GM23248 (cell line): ENCODE data around the gene WASF3. TPM values are rescaled to one million over a fixed set of nuclear protein-coding genes. Genes with fewer than 3 reads are reported as not detected.
A peak's percentile ranks its signal among the peaks of the same experiment; 100 is the strongest.

ENCODE experiments used
- DNase-seq: peaks from one replicate; pipeline ENCODE4 v3.0.0-alpha.2; 2015
- H2AFZ ChIP-seq: fragments of 200-600 bp; sonication (generic); 2 replicates; pipeline ENCODE4 v1.6.1; 2016; ENCODE audit warnings: antibody characterized with exemption
- H3F3A ChIP-seq: fragments of 200-600 bp; sonication (generic); 2 replicates; pipeline ENCODE4 v1.6.1; 2016; ENCODE audit warnings: mild to moderate bottlenecking, antibody characterized with exemption, mixed run types; ENCODE audit not compliant: insufficient read depth
- H3K27ac ChIP-seq: fragments of 200-600 bp; sonication (generic); 2 replicates; pipeline ENCODE4 v1.5.1; 2016; ENCODE audit warnings: mild to moderate bottlenecking
- H3K27me3 ChIP-seq: fragments of 200-600 bp; sonication (generic); replicated peaks from 2 replicates; pipeline ENCODE4 v1.6.1; 2016; ENCODE audit warnings: mild to moderate bottlenecking; ENCODE audit not compliant: insufficient read depth
- H3K36me3 ChIP-seq: fragments of 200-600 bp; sonication (generic); 2 replicates; pipeline ENCODE4 v1.6.1; 2016; ENCODE audit warnings: low read depth, mild to moderate bottlenecking
- H3K4me1 ChIP-seq: fragments of 200-600 bp; sonication (generic); 2 replicates; pipeline ENCODE4 v1.6.1; 2016; ENCODE audit warnings: mild to moderate bottlenecking; ENCODE audit not compliant: insufficient read depth
- H3K4me2 ChIP-seq: fragments of 200-600 bp; sonication (generic); one replicate; pipeline ENCODE4 v1.6.1; 2016; ENCODE audit warnings: mild to moderate bottlenecking; ENCODE audit not compliant: unreplicated experiment
- H3K4me3 ChIP-seq: fragments of 200-600 bp; sonication (generic); 2 replicates; pipeline ENCODE4 v1.5.1; 2016; ENCODE audit warnings: mild to moderate bottlenecking
- H3K79me2 ChIP-seq: fragments of 200-600 bp; sonication (generic); 2 replicates; pipeline ENCODE4 v1.6.1; 2016; ENCODE audit warnings: mild to moderate bottlenecking; ENCODE audit not compliant: insufficient read depth
- H3K9ac ChIP-seq: fragments of 200-600 bp; sonication (generic); 2 replicates; pipeline ENCODE4 v1.6.1; 2016; ENCODE audit warnings: mild to moderate bottlenecking
- H3K9me2 ChIP-seq: fragments of 200-600 bp; sonication (generic); 2 replicates; pipeline ENCODE4 v1.6.1; 2016; ENCODE audit warnings: mixed run types, mild to moderate bottlenecking, moderate library complexity; ENCODE audit not compliant: insufficient read depth
- H3K9me3 ChIP-seq: fragments of 200-600 bp; sonication (generic); one replicate; pipeline ENCODE4 v1.6.1; 2017; ENCODE audit warnings: low read depth
- H4K20me1 ChIP-seq: fragments of 200-600 bp; sonication (generic); 2 replicates; pipeline ENCODE4 v1.6.0; 2016; ENCODE audit not compliant: insufficient read depth
- EZH2 ChIP-seq: fragments of 200-600 bp; sonication (generic); IDR thresholded peaks from 2 replicates; pipeline ENCODE4 v1.6.1; 2018; ENCODE audit warnings: antibody characterized with exemption, mild to moderate bottlenecking; ENCODE audit not compliant: insufficient read depth, poor library complexity, severe bottlenecking
- EZH2phosphoT487 ChIP-seq: fragments of 200-600 bp; sonication (generic); IDR thresholded peaks from 2 replicates; pipeline ENCODE4 v1.6.1; 2018; ENCODE audit warnings: antibody characterized with exemption, moderate library complexity, mild to moderate bottlenecking, low read depth; ENCODE audit not compliant: insufficient read depth
- WGBS, 2 experiments: methylation state at CpG; one replicate each; pipeline ENCODE4 v1.1.6; 2015 to 2017; ENCODE audit warnings: low lambda C conversion rate in 2 of 2, low coverage in 1 of 2; ENCODE audit errors: missing lambda C conversion rate in 2 of 2; 5-methylcytosine and 5-hydroxymethylcytosine counted together
- in situ Hi-C: fragments of 300-500 bp; cut with MboI; formaldehyde crosslinking; loops from 2 replicates; pipeline ENCODE4 v1.15.0; 2020
- polyA plus RNA-seq: library from polyadenylated mRNA; unstranded; fragments of >200 nt; fragmentation: Nextera tagmentation; extraction: Ambion mirVana; gene quantifications from 2 replicates; pipeline ENCODE4 v1.2.1, GENCODE V29; 2016
- total RNA-seq: library from RNA; depleted of rRNA; stranded (reverse); fragments of >200 nt; shearing (Covaris generic); gene quantifications from 2 replicates; pipeline ENCODE4 v1.2.3, GENCODE V29; 2014

The WASF3 gene
- total and polyA plus RNA-seq, 2 experiments from 2014 or later = 14.7 to 19.9 TPM

DNA sequence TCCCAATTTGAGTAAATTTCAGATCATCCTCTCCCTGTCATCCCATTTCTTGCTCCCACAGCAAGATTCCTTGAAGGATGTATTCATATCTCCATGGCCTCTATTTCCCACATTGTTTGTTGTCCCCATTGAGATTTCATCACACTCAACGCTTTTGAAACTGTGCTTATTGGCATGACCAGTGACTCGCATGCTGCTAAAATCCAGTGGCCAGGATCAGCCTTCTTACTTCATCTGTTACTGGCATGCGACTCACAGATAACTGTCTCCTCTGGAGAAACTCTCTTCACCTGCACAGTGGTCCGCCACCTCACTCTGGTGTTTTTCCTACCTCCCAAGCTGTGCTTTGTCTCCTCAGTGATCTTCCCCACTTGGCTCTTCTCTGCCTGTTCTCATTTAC is 95.8 kb downstream of the WASF3 start:
- 68 to 70% methylated on average over 4 of the region's 4 CpGs for WGBS, 2 experiments
- Histone ChIP-seq H3K9ac (no peak overlapping the region), H3K27me3 (no peaks in the 10 kb centered on the region), H4K20me1 (no peaks in the 10 kb centered on the region), H3K9me3 (no peaks in the 10 kb centered on the region), H3K4me3 (no peak overlapping the region), H3K4me1 (no peaks in the 10 kb centered on the region), H3F3A (peaks cover 27% of the 10 kb centered on the region; the same call in 1 of the 2 replicates), H3K36me3 (0 out of 2 replicates have a peak, but pooled peaks cover 4% of the 10 kb centered on the region), H3K9me2 (no peaks in the 10 kb centered on the region), H3K79me2 (peaks cover 12% of the 10 kb centered on the region), H3K27ac (peak overlapping the region; percentile 21), H3K4me2 (no peak overlapping the region), H2AFZ (no peak overlapping the region)
- DNase-seq = peak; percentile 78
- TF ChIP-seq EZH2phosphoT487 = no peak
- no peak for TF ChIP-seq EZH2
- in situ Hi-C loops = no loop called here

DNA sequence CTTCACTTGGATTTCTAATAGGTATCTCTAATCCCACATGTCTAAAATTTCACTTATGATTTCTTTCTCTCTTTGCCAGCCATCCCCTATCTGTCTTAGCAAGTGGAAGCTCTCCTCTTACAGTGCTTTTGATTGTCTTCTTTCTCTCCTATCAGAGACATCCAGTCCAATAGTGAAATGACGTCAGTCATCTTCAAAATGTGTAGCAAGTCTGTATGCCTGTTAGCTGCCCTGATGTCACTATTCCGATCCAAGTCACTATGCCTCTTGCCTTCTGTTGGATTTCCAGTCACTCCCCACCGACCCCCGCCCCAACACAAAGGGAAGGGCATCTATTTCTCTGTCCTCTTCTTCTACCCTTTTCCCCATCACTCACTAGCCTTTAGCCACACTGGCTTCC is 96.4 kb downstream of the WASF3 start:
- H2AFZ ChIP-seq = no peak overlapping the region
- no peaks in the 10 kb centered on the region for H3K27me3 ChIP-seq
- peaks cover 17% of the 10 kb centered on the region for H3K79me2 ChIP-seq
- H4K20me1 ChIP-seq = no peaks in the 10 kb centered on the region
- DNase-seq = no peak
- WGBS, 2 experiments = 94 to 96% methylated on average over 4 of the region's 4 CpGs
- peaks cover 27% of the 10 kb centered on the region; the same call in 1 of the 2 replicates for H3F3A ChIP-seq
- no peaks in the 10 kb centered on the region for H3K4me1 ChIP-seq
- no peak overlapping the region for H3K27ac ChIP-seq
- H3K4me3 ChIP-seq = no peak overlapping the region
- no peak overlapping the region for H3K9ac ChIP-seq
- 0 out of 2 replicates have a peak, but pooled peaks cover 4% of the 10 kb centered on the region for H3K36me3 ChIP-seq
- no peaks in the 10 kb centered on the region for H3K9me2 ChIP-seq
- TF ChIP-seq EZH2phosphoT487 (no peak), EZH2 (no peak)
- in situ Hi-C loops = no loop called here
- H3K9me3 ChIP-seq = no peaks in the 10 kb centered on the region
- no peak overlapping the region for H3K4me2 ChIP-seq

- H3K9me3 ChIP-seq = no peaks in the 10 kb centered on the region
- no peak overlapping the region for H3K4me3 ChIP-seq
- H3K36me3 ChIP-seq = no peaks in the 10 kb centered on the region
- peaks cover 39% of the 10 kb centered on the region for H3K79me2 ChIP-seq
- TF ChIP-seq EZH2 (no peak), EZH2phosphoT487 (no peak)
- in situ Hi-C loops = no loop called here
- no peaks in the 10 kb centered on the region for H3K9me2 ChIP-seq
- no peak overlapping the region for H3K4me2 ChIP-seq
- DNase-seq = peak; percentile 77
- H3K27ac ChIP-seq = no peak overlapping the region
- WGBS, 2 experiments = 63 to 66% methylated on average over 4 of the region's 4 CpGs
- H3K27me3 ChIP-seq = no peaks in the 10 kb centered on the region
- no peak overlapping the region for H3K9ac ChIP-seq
- no peaks in the 10 kb centered on the region for H3K4me1 ChIP-seq
- no peaks in the 10 kb centered on the region for H4K20me1 ChIP-seq
- H3F3A ChIP-seq = peaks cover 22% of the 10 kb centered on the region; the same call in 1 of the 2 replicates
- no peak overlapping the region for H2AFZ ChIP-seq
Observed at GRCh38 chr13:26656919-26657318, 99.4 kb downstream of the WASF3 start.

- peaks cover 6% of the 10 kb centered on the region; the same call in 1 of the 2 replicates for H3F3A ChIP-seq
- H3K27ac ChIP-seq = no peak overlapping the region
- no peak overlapping the region for H2AFZ ChIP-seq
- H3K9me2 ChIP-seq = no peaks in the 10 kb centered on the region
- TF ChIP-seq EZH2phosphoT487 = no peak
- TF ChIP-seq EZH2 = no peak
- DNase-seq = no peak
- H3K4me3 ChIP-seq = no peak overlapping the region
- no peaks in the 10 kb centered on the region for H3K9me3 ChIP-seq
- no peak overlapping the region for H3K9ac ChIP-seq
- peaks cover 48% of the 10 kb centered on the region for H3K79me2 ChIP-seq
- 87 to 89% methylated on average over 4 of the region's 4 CpGs for WGBS, 2 experiments
- in situ Hi-C loops = no loop called here
- H3K4me2 ChIP-seq = no peak overlapping the region
- H3K36me3 ChIP-seq = no peaks in the 10 kb centered on the region
- H4K20me1 ChIP-seq = no peaks in the 10 kb centered on the region
- H3K27me3 ChIP-seq = no peaks in the 10 kb centered on the region
- H3K4me1 ChIP-seq = no peaks in the 10 kb centered on the region
Observed at GRCh38 chr13:26658448-26659385, 101.2 kb downstream of the WASF3 start.
